Measurements from ENCODE around the gene HUS1B. TPM values are rescaled to one million over a fixed set of nuclear protein-coding genes. Genes with fewer than 3 reads are reported as not detected.

Gene HUS1B
- total RNA-seq, 1 donor from 2014 or later, result 3.3 TPM

GRCh38 chr6:689223-689622, 32.3 kb upstream of the HUS1B start:
- Mint-ChIP-seq H3K27me3 (no peaks in the 10 kb centered on the region), H3K36me3 (ENCODE audit: low read depth) (peaks cover 19% of the 10 kb centered on the region), H3K4me3 (no peak overlapping the region), H3K4me1 (peaks cover 38% of the 10 kb centered on the region), H3K9me3 (no peaks in the 10 kb centered on the region), H3K27ac (no peak overlapping the region)
- intact Hi-C loops (cut with micrococcal nuclease), result no loop called here
- DNase-seq, result peak; percentile 45

- DNase-seq, result no peak
- intact Hi-C loops (cut with micrococcal nuclease), result no loop called here
- peaks cover 21% of the 10 kb centered on the region for H3K36me3 Mint-ChIP-seq (ENCODE audit: low read depth)
- H3K4me3 Mint-ChIP-seq, result no peak overlapping the region
- no peaks in the 10 kb centered on the region for H3K9me3 Mint-ChIP-seq
- no peak overlapping the region for H3K27ac Mint-ChIP-seq
- peaks cover 40% of the 10 kb centered on the region for H3K4me1 Mint-ChIP-seq
- H3K27me3 Mint-ChIP-seq, result no peaks in the 10 kb centered on the region
Observed at GRCh38 chr6:686497-686896, 29.6 kb upstream of the HUS1B start.

- DNase-seq, result peak; percentile 70
- H3K36me3 Mint-ChIP-seq (ENCODE audit: low read depth), result peaks cover 19% of the 10 kb centered on the region
- peak overlapping the region; percentile 50 for H3K4me3 Mint-ChIP-seq
- H3K9me3 Mint-ChIP-seq, result no peaks in the 10 kb centered on the region
- peaks cover 41% of the 10 kb centered on the region for H3K4me1 Mint-ChIP-seq
- intact Hi-C loops (cut with micrococcal nuclease), result loop anchor here (1.0 to 2.0 kb wide), 4 partner anchors 8 to 496 kb away; partner anchors contain the start of gene EXOC2
- no peaks in the 10 kb centered on the region for H3K27me3 Mint-ChIP-seq
- peak overlapping the region; percentile 83 for H3K27ac Mint-ChIP-seq
Observed at GRCh38 chr6:684831-685636, 28.1 kb upstream of the HUS1B start.

- Mint-ChIP-seq H3K4me1 (peaks cover 41% of the 10 kb centered on the region), H3K36me3 (ENCODE audit: low read depth) (peaks cover 15% of the 10 kb centered on the region), H3K27ac (peak overlapping the region; percentile 77), H3K4me3 (peak overlapping the region; percentile 71), H3K27me3 (no peaks in the 10 kb centered on the region), H3K9me3 (no peaks in the 10 kb centered on the region)
- peak; percentile 66 for DNase-seq
- intact Hi-C loops (cut with micrococcal nuclease), result loop anchor here (2.0 kb wide), 3 partner anchors 27 to 495 kb away; no protein-coding TSS in a partner anchor
Observed at GRCh38 chr6:683742-684440, 27.0 kb upstream of the HUS1B start.

GRCh38 chr6:680666-681340, 23.9 kb upstream of the HUS1B start:
- no peak for DNase-seq
- no peak overlapping the region for H3K27ac Mint-ChIP-seq
- H3K27me3 Mint-ChIP-seq, result no peaks in the 10 kb centered on the region
- no peaks in the 10 kb centered on the region for H3K9me3 Mint-ChIP-seq
- intact Hi-C loops (cut with micrococcal nuclease), result no loop called here
- H3K4me3 Mint-ChIP-seq, result no peak overlapping the region
- peaks cover 44% of the 10 kb centered on the region for H3K4me1 Mint-ChIP-seq
- H3K36me3 Mint-ChIP-seq (ENCODE audit: low read depth), result peaks cover 21% of the 10 kb centered on the region

DNA sequence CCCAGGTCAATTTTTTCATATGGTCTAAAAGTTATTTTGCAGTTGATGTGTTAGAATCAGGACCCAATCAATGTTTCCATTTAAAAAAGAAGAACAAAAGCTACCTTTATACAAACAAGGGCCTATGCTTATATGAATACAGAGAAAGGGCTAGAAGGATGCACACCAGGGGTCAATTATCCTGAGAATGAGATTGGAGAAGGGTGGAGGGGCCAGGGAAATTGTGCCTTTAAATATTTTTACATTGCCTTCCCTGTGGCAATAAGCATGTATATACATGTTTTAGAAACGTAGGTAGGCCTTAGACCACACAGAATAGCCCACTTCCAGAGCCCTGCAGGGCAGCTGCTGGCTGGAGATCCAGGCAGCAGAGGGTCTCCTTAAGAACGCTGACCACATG, 23.4 kb upstream of the HUS1B start:
- no peaks in the 10 kb centered on the region for H3K27me3 Mint-ChIP-seq
- intact Hi-C loops (cut with micrococcal nuclease), result no loop called here
- peaks cover 39% of the 10 kb centered on the region for H3K4me1 Mint-ChIP-seq
- no peak overlapping the region for H3K27ac Mint-ChIP-seq
- no peak overlapping the region for H3K4me3 Mint-ChIP-seq
- no peaks in the 10 kb centered on the region for H3K9me3 Mint-ChIP-seq
- H3K36me3 Mint-ChIP-seq (ENCODE audit: low read depth), result peaks cover 18% of the 10 kb centered on the region
- no peak for DNase-seq

GRCh38 chr6:679282-679681, 22.4 kb upstream of the HUS1B start:
- peak; percentile 21 for DNase-seq
- peaks cover 23% of the 10 kb centered on the region for H3K36me3 Mint-ChIP-seq (ENCODE audit: low read depth)
- H3K9me3 Mint-ChIP-seq, result no peaks in the 10 kb centered on the region
- H3K4me3 Mint-ChIP-seq, result no peak overlapping the region
- intact Hi-C loops (cut with micrococcal nuclease), result no loop called here
- H3K27me3 Mint-ChIP-seq, result no peaks in the 10 kb centered on the region
- no peak overlapping the region for H3K27ac Mint-ChIP-seq
- H3K4me1 Mint-ChIP-seq, result peaks cover 41% of the 10 kb centered on the region

DNA sequence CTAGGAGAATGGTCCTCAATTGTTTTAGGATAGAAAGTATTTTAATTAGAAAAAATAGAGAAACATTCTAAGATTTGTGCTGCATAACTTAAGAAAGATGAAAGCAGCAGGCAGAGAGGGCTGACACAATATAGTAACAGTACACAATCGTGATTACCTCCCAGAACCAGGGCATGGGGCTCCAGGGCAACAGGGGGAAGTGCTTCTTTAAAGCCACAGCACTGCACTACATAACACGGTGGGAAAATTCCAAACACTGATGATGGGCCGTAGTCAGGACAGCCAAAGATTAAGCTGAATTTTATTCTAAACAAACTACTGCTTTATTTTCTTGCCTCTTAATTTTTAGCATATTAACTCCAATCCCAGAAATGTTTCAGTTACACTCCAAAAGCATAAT, 21.6 kb upstream of the HUS1B start:
- peaks cover 33% of the 10 kb centered on the region for H3K4me1 Mint-ChIP-seq
- no peak overlapping the region for H3K4me3 Mint-ChIP-seq
- intact Hi-C loops (cut with micrococcal nuclease), result no loop called here
- H3K36me3 Mint-ChIP-seq (ENCODE audit: low read depth), result peaks cover 23% of the 10 kb centered on the region
- H3K27me3 Mint-ChIP-seq, result no peaks in the 10 kb centered on the region
- no peaks in the 10 kb centered on the region for H3K9me3 Mint-ChIP-seq
- H3K27ac Mint-ChIP-seq, result no peak overlapping the region
- DNase-seq, result peak; percentile 30

- H3K4me3 Mint-ChIP-seq, result no peak overlapping the region
- no peaks in the 10 kb centered on the region for H3K9me3 Mint-ChIP-seq
- no peaks in the 10 kb centered on the region for H3K27me3 Mint-ChIP-seq
- peaks cover 21% of the 10 kb centered on the region for H3K36me3 Mint-ChIP-seq (ENCODE audit: low read depth)
- peaks cover 30% of the 10 kb centered on the region for H3K4me1 Mint-ChIP-seq
- intact Hi-C loops (cut with micrococcal nuclease), result no loop called here
- peak; percentile 35 for DNase-seq
- no peak overlapping the region for H3K27ac Mint-ChIP-seq
Observed at GRCh38 chr6:677919-678318, 21.0 kb upstream of the HUS1B start.

- Mint-ChIP-seq H3K4me3 (peak overlapping the region; percentile 3), H3K27me3 (no peaks in the 10 kb centered on the region), H3K36me3 (ENCODE audit: low read depth) (peaks cover 21% of the 10 kb centered on the region), H3K27ac (peak overlapping the region; percentile 55), H3K4me1 (peaks cover 14% of the 10 kb centered on the region), H3K9me3 (no peaks in the 10 kb centered on the region)
- intact Hi-C loops (cut with micrococcal nuclease), result no loop called here
- DNase-seq, result no peak
Observed at GRCh38 chr6:674956-675355, 18.1 kb upstream of the HUS1B start.

- intact Hi-C loops (cut with micrococcal nuclease), result no loop called here
- peak overlapping the region; percentile 55 for H3K27ac Mint-ChIP-seq
- no peaks in the 10 kb centered on the region for H3K27me3 Mint-ChIP-seq
- peaks cover 18% of the 10 kb centered on the region for H3K36me3 Mint-ChIP-seq (ENCODE audit: low read depth)
- no peak for DNase-seq
- peaks cover 12% of the 10 kb centered on the region for H3K4me1 Mint-ChIP-seq
- no peaks in the 10 kb centered on the region for H3K9me3 Mint-ChIP-seq
- no peak overlapping the region for H3K4me3 Mint-ChIP-seq
Observed at GRCh38 chr6:674406-674805, 17.5 kb upstream of the HUS1B start.

- no peaks in the 10 kb centered on the region for H3K27me3 Mint-ChIP-seq
- H3K9me3 Mint-ChIP-seq, result peaks cover 4% of the 10 kb centered on the region
- peaks cover 29% of the 10 kb centered on the region for H3K4me1 Mint-ChIP-seq
- intact Hi-C loops (cut with micrococcal nuclease), result no loop called here
- no peak for DNase-seq
- H3K27ac Mint-ChIP-seq, result no peak overlapping the region
- H3K4me3 Mint-ChIP-seq, result no peak overlapping the region
- H3K36me3 Mint-ChIP-seq (ENCODE audit: low read depth), result peaks cover 26% of the 10 kb centered on the region
Observed at GRCh38 chr6:667253-667927, 10.5 kb upstream of the HUS1B start.

DNA sequence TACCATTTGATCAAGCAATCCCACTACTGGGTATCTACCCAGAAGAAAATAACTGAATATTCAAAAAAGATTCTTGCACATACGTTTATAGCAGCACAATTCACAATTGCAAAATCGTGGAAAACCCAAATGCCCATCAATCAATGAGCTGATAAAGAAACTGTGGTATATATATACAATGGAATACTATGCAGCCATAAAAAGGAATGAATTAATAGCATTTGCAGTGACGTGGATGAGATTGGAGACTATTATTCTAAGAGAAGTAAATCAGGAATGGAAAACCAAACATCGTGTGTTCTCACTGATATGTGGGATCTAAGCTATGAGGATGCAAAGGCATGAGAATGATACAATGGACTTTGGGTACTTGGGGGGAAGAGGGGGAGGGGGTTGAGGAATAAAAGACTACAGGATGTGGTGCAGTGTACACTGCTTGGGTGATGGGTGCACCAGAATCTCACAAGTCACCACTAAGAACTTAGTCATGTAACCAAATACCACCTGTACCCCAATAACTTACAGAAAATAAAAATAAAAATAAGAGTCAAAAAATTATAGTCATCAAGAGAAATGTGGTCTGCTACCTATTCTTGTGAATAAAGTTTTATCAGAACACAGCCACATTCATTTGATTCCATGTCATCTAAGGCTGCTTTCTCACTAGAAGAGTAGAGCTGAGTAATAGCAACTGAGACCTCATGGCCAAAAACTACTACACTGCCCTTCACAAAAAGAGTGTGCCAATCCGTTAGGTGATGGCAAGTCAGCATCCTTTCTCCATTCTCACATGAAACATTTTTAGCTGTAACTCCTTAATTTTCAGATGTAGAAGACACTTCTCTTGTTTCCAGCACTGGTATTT, 8.7 kb upstream of the HUS1B start:
- intact Hi-C loops (cut with micrococcal nuclease), result no loop called here
- H3K9me3 Mint-ChIP-seq, result peaks cover 4% of the 10 kb centered on the region
- H3K27ac Mint-ChIP-seq, result no peak overlapping the region
- H3K4me1 Mint-ChIP-seq, result peaks cover 44% of the 10 kb centered on the region
- no peaks in the 10 kb centered on the region for H3K27me3 Mint-ChIP-seq
- DNase-seq, result no peak
- peaks cover 21% of the 10 kb centered on the region for H3K36me3 Mint-ChIP-seq (ENCODE audit: low read depth)
- no peak overlapping the region for H3K4me3 Mint-ChIP-seq

All from activated CD4-positive, alpha-beta T cell treated with anti-CD3 and anti-CD28 coated beads, Interleukin-2, amount 10 ng/mL, durations not matched to agents 24 days and 14 days (primary cell).